C4-2B (cell line): Measurements from ENCODE around the gene KNOP1.

ENCODE experiments used
- H3K27ac ChIP-seq: fragments of 450-650 bp; 2 replicates; pipeline ENCODE4 v1.5.1; 2017
- CTCF ChIP-seq: fragments of 450-650 bp; conservative IDR thresholded peaks from 2 replicates; pipeline ENCODE4 v1.5.1; 2017; ENCODE audit warnings: mild to moderate bottlenecking
- ZFX ChIP-seq: fragments of 450-650 bp; IDR thresholded peaks from 2 replicates; pipeline ENCODE4 v1.6.1; 2017

Gene KNOP1

DNA sequence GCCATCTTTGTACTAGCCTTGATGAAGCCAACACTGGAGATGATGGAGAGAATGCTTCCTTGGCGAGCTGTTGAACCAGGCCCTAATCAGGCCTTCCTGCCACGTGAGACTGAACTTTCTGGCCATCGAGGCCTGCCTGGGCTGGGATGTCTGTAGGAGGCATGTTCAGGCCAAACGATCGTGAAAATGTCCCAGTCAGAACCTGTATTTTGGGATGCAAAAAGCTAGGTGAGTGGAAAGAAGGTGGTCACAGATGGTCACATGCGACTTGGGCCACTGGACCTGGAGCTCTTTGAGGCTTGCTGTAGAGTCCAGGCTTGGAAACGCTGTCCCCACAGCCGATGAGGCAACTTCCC lies 12.9 kb downstream of the KNOP1 start:
- TF ChIP-seq ZFX (no peak), CTCF (no peak)

GRCh38 chr16:19704321-19705145 lies 13.5 kb downstream of the KNOP1 start:
- TF ChIP-seq CTCF (no peak), ZFX (no peak)
- H3K27ac ChIP-seq: no peak overlapping the region

More for the DNA sequence above, 12.9 kb downstream of the KNOP1 start:
- H3K27ac ChIP-seq: no peak overlapping the region

DNA sequence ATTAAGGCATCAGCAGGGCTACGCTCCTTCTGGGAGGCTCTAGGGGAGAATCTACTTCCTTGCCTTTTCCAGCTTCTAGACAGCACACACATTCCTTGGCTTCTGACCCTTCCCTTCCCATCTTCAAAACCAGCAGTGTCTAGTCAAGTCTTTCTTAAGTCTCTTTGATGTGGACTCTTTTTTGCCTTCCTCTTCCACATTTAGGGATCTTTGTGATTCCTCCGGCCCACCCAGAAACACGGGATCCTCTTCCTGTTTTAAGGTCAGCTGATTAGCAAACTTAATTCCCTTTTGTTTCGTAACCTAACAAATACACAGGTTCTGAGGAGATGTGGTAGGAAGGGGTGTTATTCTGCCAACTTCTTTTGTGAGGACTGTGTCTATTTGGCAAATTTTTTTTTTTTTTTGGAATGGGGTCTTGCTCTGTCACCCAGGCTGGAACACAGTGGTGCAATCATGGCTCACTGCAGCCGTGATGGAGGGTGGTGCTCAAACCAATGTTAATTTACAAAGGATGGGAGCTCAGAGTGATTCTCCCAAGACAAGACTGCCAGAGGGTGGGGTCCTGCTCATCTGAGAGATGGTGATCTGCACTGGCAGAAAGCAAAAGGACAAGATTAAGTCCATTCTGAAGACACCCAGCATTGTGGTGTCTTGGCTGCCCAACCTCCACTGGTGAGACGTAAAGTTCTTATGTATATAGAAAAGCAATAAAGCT lies 14.7 kb downstream of the KNOP1 start:
- TF ChIP-seq ZFX (no peak), CTCF (no peak)
- no peak overlapping the region for H3K27ac ChIP-seq

- TF ChIP-seq CTCF (no peak), ZFX (no peak)
- H3K27ac ChIP-seq: no peak overlapping the region
Observed at GRCh38 chr16:19701091-19701490, 16.9 kb downstream of the KNOP1 start.

- TF ChIP-seq ZFX (no peak), CTCF (no peak)
- H3K27ac ChIP-seq: peak overlapping the region; percentile 81
Observed at GRCh38 chr16:19700319-19700781, 17.7 kb downstream of the KNOP1 start.

GRCh38 chr16:19699472-19699871 lies 18.6 kb downstream of the KNOP1 start:
- H3K27ac ChIP-seq: peak overlapping the region; percentile 81
- TF ChIP-seq ZFX (no peak), CTCF (no peak)
